HG03280 (cell line): ENCODE data around the gene KCNK3.
"Not testable (repeated sequence)": the region's sequence is repeated elsewhere in the genome, so short reads cannot be mapped to it uniquely, and the experiment has no call there.

Experiments used
- ATAC-seq: cut with Tn5 transposase; IDR thresholded peaks from one replicate; pipeline ENCODE4 v1.9.1; 2021; ENCODE audit warnings: mild to moderate bottlenecking, moderate library complexity; ENCODE audit not compliant: unreplicated experiment

The KCNK3 gene

GRCh38 chr2:26692279-26692896 lies at the start of gene KCNK3:
Gene KCNK3, plus strand, starts transcription at chr2:26692722. Its CDS starts 154 bp downstream, at chr2:26692876.
- ATAC-seq: no peak

GRCh38 chr2:26644188-26644835 lies 48.2 kb upstream of the KCNK3 start:
- ATAC-seq: no peak

DNA sequence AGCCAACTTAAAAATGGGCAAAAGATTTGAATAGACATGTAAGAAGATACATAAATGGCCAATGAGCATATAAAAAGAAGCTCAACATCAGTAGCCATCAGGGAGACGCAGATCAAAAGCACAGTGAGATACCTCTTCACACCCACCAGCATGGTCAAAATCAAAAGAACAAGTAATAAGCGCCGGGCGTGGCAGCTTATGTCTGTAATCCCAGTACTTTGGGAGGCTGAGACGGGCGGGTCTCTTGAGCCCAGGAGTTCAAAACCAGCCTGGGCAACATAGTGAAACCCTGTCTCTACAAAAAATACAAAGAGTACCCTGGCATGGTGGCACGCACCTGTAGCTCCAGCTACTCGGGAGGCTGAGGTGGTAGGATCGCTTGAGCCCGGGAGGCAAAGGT lies 46.8 kb upstream of the KCNK3 start:
- no peak for ATAC-seq

DNA sequence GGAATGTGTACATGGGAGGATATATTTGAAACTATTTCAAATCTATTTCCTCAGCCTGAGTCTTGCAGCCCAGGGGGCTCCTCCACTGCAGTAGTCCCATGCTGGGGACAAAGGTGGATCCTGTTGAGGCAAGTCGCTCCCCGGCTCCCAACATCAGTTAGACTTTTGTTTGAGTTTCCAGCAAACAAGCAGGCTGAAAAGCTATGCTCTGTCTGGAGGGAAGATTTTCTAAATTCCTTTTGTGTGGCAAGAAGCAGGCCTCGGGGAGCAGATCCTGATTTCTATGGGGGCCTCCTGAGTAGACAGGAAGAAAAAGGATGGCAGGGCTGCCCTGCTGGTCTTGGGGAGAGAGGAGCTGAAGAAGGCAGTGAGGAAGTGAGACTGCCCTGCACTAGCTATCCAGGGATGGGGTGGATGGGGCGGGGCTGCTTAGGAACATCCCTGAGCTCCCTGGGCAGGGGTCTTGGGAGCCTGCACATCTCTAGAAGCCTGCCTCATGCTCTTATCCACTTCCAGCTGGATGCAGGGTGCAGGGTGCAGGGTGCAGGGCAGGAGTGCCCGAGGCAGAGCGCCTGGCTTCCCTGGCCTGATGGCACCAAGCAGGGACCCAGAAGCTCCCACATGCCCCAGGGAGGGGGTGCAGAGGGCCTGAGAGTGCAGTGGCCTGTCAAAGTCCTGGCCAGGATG lies 45.4 kb upstream of the KCNK3 start:
- ATAC-seq: no peak

DNA sequence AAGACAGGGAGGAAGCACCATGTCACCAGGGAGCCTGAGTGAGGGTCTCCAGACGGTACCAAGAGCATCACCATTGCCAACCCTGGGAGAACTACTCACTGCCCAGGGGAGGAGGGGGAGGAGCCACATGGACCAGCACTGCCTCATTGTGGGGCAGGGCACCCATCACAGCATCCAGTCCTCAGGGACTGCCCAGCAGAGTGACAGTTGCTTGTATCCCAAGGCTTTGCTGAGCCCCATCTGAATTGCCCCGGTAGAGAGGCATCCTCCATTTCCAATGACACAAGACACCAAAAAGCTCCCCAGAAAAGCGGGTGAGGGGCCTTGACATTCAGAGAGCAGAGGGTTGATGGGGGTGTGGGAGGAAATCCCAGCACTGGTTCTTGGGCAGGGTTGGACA lies 44.5 kb upstream of the KCNK3 start:
- no peak for ATAC-seq

- no peak for ATAC-seq
These were observed 44.0 kb upstream of the KCNK3 start for GRCh38 chr2:26648516-26648915.

- no peak for ATAC-seq
These were observed 43.2 kb upstream of the KCNK3 start for GRCh38 chr2:26649322-26649721.

DNA sequence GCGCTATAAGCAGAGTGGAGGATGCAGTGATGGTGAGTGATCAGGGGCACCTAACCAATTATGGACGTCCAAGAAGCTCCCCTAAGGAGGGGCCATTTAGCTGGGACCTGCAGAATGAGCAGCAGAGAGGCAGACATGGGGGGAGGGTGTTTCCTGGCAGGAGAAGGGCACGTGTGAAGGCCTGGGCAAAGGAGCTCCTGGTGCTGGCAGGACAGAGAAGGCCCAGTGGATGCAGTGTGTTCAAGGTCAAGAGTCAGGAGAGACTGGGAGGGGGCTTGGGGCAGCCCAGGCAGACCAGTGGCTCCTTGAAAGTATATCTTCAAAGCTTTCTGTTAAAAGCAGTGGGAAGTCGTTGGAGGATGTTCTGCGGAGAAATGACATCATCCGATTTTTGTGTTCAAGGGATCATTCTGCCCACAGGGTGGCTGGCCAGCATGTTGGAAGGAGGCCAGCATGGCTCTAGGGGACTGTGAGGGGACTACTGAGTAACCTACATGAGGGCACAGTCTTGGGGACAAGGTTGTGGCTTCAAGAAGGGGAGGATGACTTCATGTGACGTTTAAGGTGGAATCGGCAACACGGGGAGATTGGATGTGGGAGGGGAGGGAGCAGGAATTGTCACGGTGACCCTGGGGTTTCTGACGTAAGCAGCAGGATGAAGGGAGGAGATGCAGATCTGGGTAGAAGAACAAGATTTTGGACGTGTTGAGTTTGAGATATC lies 42.4 kb upstream of the KCNK3 start:
- ATAC-seq: no peak

DNA sequence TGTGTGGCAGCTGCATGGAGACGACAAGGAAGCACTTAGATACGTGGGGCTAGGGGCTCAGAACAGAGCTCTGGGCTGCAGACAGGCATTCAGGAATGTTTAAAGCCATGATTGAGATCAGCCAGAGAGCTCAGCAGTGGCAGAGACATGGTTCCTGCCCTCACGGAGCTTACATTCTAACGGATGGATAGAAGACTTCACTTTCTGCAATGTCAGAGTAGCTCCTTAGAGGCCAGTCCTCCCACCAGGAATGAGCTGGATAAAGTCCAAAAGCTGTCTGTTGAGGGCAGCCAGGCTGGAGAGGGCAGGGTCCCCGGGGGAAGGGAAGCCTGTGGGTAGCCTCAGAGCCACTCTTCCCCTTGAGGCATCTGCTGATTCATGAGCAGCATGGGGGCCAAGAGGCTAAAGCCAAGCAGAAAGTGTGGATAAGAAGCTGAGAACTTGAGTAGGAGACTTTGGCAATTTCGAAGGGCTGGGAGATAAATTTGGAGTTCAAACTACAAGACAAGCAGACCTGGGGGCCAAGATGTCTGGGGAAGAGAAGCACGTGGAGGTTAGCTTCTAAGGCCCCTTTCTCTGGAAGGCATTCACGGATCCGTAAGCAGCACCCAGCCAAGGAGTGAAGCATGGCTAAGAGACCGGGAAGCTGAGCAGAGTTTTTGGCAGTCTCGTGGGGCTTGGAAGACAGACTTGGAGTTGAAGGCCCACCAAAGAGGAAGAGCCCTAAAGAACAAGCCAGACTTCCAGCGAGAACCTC lies 41.6 kb upstream of the KCNK3 start:
- ATAC-seq: no peak

DNA sequence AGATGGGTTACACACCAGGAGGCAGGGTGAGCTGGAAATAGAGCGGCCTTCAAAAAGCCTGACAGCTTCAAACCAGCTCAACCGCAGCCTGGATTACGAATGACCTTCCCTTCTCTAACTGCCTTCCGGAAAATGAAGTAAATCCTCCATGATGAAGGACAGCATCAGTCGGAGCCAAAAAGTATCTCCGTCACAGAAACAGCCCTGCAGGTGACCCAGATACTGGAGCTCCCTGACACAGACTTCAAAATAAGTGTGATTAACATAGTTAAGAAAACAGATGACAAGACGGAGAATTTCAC lies 41.1 kb upstream of the KCNK3 start:
- ATAC-seq: no peak

- ATAC-seq: no peak
These were observed 40.7 kb upstream of the KCNK3 start for GRCh38 chr2:26651799-26652198.

DNA sequence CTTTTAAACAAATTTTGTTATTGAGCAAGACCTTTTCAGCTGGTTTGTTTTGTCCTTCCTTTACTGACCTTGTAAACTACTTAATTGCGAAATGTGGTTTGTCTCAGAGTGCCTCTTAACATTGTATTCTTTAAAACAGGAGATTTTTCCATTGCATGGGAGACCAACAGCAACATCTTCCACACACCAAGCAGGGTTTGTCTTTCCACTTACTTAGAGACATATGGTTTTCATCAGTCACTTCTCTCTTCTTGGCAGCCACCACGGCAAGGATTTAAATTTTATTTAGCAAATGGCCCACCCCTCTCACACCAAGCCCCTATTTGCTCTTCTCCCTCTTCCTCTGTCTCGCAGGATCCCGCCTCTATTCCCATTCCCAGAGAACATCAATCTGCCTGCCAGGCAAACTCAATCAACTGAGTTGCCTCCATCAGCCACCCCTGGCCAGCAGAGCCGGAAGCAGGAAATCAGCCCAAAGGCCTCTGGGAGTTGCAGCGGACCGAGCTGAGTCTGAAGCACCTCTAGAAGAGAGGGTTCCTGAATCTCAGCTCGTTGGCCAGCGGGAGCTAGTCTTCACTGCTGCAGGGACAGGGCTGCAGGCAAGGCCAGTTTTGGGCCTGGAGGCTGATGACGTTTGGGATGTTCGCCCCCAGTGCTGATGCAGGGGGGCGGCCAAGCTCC lies 40.0 kb upstream of the KCNK3 start:
- ATAC-seq: no peak

DNA sequence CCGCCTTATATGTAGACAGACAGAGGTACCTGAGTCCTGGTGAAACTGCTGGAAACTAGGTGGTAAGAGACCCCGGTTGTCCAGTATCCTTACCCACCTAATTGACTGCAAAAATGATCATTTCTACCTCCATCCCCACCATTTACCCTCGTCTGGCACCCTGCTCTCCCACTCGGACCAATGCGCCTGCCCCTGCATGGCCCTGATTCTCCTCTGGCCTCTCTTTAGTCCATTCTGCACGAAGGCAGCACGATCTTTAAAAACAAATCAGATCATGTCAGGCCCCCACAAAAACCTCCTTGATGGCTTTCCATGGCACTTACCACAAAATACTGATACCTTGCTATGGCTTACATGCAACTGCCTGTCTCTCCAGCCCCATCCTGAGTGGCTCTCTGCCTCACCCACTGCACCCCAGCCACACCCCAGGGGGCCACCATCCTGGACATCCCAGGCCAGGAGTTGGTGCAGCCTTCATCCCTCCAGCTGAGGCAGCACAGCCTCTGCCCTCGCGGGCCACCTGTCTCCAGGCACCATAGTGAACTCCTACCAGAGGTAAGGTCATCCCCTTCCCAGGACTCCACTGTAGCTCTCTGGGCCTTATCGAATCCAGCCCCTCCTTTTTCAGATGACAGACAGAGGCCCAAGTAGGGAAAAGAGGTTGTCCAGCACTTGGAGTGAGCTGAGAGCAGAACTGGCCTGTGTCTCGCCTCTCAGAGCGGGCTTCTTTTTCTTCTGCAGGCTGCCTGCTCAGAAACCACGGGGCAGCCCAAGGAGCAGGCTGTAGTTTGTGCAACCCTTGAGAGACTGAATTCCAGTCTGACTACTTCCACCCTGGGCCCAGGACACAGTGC lies 39.1 kb upstream of the KCNK3 start:
- no peak for ATAC-seq

- ATAC-seq: no peak
These were observed 38.5 kb upstream of the KCNK3 start for GRCh38 chr2:26654061-26654340.

DNA sequence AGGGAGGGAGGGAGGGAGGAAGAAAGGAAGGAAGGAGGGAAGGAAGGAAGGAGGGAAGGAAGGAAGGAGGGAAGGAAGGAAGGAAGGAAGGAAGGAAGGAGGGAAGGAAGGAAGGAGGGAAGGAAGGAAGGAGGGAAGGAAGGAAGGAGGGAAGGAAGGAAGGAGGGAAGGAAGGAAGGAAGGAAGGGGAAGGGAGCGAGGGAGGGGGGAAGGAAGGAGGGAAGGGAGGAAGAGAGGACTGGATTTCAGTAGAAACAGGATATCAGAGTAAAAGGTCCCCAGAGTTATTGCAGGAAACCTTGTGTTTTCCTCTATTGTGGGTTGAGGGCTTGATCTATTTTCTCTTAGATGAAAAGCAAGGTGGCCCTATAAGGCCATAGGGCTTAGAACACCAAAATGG lies 37.4 kb upstream of the KCNK3 start:
- ATAC-seq: not testable (repeated sequence)

- no peak for ATAC-seq
These were observed 36.8 kb upstream of the KCNK3 start for GRCh38 chr2:26655611-26656195.

GRCh38 chr2:26657265-26657664 lies 35.3 kb upstream of the KCNK3 start:
- ATAC-seq: no peak

DNA sequence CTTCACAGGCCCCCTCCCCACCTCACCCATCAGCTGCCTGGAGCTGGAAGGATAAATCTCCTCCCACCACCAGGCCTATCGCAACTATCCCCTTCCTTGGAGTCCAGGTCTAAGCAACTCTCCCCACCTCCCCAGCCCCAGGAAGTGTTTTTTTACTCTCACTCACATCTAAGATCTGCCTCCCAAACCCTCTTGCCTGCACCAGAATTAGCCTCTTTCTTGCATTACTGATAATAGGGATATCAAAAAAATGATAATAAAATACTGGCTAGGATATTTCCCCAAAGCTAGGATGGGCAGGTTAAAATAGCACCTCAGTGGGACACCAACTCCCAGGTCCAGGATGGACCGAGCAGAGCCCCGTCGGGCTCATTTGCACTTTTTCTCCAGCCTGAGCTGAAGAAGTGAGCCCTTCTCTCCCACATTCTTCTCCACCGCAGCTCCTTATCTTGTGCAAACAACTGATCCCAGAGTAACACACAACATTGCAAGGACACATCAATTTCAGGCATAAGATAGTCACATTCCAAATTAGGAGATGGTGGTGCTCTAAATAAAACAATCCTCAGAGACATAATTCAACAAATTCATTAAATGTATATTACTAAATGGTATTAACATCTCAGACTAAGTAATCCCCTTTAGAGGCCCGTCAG lies 33.7 kb upstream of the KCNK3 start:
- ATAC-seq: no peak

- ATAC-seq: no peak
These were observed 32.1 kb upstream of the KCNK3 start for GRCh38 chr2:26660363-26660962.
